Fibroblast of gingiva (primary cell): ENCODE data around the gene RGS9BP.
"Not testable (repeated sequence)": the region's sequence is repeated elsewhere in the genome, so short reads cannot be mapped to it uniquely, and the experiment has no call there.

Experiments used
- DNase-seq: peaks from one replicate; pipeline ENCODE4 v3.0.0-alpha.2; 2011; ENCODE audit warnings: low read depth

RGS9BP gene

DNA sequence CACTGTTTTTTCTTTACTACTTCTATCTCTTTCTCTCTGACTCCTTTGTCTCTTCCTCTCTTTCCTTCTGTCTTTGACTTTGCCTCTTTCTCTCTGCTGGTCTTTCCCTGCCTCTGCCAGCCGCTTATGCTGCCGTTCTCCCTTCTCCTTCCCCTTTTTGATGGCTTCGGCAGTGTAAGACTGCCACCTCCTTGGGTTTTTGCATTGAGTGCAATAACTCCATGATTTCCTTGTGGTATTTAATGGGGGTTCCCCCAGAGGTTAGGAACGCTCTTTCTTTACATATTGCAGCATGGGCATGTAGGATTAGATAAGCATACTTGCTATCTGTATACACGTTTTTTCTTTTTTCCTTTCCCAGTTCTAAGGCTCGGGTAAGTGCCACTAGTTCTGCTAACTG lies 19.9 kb downstream of the RGS9BP start:
- not testable (repeated sequence) for DNase-seq

DNA sequence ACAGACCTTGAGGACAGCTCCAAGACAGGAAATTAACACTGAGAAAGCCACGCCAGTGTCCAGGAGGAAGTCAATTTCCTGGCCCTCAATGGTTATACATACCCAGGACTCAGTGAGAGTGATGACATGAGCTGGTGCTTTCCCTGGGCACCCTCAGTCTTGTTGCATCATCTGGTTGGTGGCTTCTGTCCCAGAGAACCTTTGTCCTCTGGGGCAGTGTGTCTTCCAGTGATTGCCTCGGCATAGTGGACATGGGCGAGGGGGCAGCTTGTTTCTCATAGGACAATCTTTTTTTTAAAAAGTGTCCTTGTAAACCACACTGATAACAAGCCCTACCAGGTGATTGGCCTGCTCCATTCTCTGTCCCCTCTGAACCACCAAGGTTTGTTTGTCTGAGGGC lies 21.1 kb downstream of the RGS9BP start:
- DNase-seq, result not testable (repeated sequence)

DNA sequence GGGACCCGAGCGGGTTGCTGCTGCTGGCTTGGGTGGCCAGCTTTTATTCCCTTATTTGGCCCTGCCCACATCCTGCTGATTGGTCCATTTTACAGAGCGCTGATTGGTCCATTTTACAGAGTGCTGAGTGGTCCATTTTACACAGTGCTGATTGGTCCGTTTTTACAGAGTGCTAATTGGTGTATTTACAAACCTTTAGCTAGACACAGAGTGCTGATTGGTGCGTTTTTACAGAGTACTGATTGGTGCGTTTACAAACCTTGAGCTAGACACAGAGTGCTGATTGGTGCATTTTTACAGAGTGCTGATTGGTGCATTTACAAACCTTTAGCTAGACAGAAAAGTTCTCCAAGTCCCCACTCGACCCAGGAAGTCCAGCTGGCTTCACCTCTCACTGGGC lies 24.5 kb downstream of the RGS9BP start:
- not testable (repeated sequence) for DNase-seq

DNA sequence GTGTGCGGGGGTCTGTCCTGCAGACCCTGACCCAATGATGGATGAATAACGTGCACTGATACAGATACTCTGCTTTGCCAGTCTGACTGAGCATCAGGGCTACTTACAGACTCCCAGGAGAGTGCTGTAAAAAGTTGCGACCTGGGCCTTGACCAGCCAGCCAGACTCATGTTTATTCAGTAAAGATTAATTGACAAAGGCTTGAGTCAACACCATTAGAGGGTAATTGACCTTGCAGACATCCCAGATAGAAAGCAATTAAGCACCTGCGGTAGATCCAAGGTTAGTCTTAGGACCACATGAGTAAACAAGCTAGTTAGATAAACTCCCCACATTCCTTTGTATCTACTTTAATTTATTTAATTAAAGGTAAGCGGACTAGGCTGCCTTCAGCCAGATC lies 26.4 kb downstream of the RGS9BP start:
- DNase-seq, result no peak

DNA sequence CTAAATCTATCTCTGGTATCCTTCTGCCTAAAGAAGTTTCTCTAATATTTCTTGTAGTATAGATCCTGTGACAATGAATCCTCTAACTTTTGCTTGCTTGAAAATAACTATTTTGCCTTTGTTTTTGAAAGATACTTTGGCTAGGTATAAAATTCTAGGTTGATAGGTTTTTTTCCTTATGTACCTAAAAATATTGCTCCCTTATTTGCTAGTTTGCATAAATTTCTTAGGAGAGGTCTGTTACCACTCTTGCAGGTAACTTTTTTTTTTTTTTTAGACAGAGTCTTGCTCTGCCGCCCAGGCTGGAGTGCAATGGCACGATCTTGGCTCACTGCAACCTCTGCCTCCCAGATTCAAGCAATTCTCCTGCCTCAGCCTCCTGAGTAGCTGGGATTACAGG lies 28.4 kb downstream of the RGS9BP start:
- DNase-seq, result not testable (repeated sequence)

DNA sequence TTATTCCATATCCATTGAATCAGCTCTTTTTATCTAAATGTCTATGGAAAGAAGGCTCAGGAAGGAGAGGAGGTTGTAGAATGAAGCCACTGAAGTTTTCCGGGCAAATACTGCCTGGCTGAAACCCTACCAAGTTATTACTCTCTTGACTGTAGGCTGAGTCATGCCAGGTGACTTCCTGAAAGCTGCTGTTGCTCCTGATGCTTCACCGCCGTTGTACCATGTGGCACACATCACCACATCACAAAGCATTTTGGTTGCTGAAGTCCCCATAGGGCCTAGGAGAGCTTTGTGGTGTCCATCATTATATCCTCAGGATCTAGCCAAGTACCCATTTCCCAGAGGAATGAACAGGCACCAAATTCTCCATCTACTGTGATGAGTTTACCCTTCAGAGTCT lies 32.8 kb downstream of the RGS9BP start:
- no peak for DNase-seq

DNA sequence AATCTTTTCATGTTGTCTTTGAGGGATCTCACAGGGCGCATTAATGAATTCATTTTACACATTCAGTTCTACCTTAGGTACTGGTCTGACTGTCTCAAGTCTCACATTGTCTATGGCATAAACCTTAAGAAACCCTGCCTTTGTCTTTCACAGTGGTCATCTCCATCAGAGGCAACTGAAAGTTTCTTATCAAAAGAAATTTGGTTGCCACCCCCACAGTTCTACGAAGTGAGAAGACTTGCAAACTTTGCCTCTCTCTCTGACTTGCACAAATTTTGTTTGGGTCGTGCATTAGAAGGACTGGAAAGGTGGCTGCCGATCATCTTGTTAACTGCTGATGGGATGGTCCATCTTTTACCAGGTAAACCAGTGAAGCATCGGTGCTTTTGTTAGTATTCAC lies 33.4 kb downstream of the RGS9BP start:
- no peak for DNase-seq

DNA sequence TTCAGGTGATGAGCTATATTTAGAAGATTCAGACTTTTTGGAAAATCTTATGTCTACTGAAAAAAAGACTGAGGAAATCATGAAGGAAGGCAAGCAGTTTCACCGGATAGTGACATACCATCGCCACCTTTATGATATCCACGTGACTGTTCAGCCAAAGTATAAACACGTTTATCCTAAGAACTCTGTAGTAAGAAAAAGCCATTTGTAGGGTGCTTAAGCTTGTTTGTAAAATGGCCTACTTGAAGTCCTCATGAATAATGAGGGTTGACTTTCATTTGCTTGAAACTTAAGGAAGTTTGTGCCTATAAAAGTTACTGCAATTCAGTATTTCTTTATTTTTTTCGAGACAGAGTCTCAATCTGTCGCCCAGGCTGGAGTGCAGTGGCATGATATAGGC lies 36.1 kb downstream of the RGS9BP start:
- DNase-seq, result no peak

DNA sequence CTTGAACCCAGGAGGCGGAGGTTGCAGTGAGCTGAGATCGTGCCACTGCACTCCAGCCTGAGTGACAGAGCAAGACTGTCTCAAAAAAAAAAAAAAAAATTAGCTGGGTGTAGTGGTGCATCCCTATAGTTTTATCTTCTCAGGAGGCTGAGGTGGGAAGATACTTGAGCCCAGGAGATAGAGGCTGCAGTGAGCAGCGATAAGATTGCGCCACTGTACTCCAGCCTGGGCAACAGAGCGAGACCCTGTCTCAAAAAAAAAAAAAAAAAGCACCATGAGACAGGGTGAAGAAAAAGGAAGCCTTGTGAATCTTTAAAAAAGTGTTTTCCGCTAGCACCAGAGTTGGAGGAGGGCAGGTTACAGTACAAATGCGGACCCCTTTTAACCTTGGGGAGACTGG lies 40.6 kb downstream of the RGS9BP start:
- DNase-seq, result not testable (repeated sequence)

DNA sequence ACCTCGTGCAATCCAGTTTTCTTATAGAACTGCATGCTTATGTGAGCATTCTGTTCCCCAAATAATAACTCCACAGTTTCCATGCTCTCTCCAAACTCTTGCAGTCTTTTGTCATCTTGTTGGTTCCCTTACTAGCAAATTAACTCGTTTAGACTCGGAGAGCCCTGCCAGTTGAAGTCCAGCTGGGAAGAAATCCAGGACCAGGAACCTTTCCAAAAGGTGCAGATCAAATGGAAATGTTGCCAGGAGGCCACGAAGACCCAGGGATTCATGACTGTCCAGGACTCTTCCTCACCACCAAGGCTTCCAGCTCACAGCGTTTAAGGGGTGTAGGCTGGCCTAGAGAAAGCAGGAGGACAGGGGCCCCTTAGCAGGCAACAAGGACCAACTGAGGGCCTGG lies 41.8 kb downstream of the RGS9BP start:
- DNase-seq, result no peak

DNA sequence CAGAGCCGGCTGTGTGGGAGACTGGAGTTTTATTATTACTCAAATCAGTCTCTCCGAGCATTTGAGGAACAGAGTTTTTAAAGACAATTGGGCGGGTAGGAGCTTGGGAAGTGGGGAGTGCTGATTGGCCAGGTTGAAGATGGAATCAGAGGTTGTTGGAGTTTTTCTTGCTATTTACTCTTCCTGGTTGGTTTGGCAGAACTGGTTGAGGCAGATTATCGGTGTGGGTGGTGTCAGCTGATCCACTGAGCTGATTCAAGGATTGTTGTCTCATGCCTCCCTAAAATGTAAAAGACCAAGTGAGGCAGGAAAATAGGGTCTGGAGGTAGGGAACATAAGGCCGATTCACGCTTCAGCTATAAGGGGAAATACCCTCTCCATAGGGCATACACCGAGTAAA lies 42.6 kb downstream of the RGS9BP start:
- no peak for DNase-seq

DNA sequence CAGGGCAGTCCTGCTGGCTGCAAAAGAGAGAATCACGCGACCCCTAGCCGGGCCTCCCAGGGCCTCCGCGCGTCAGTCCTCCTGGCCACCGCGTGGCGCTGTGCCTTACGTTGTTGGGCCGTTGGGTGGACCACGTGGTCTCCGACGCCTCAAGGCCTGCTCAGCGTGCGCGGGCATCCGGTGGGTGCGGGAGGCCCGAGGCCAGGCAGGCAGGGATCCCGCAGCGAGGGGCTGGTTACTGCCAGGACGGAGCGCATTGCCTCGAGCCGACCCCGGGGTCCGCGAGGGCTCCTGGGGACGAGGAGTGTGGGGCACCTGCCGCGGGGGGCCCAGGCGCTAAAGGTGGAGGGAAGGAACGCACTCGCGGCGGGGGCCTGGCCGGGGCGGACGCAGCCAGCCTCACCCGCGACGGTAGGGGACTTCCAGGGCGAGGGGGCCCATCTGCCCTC lies 44.0 kb downstream of the RGS9BP start, which contains the start of gene TDRD12:
Gene TDRD12 (plus strand): TSS at position 157 of the 449 bp plus-strand sequence. CDS start 306 bp downstream, outside the sequence.
- DNase-seq, result no peak

DNA sequence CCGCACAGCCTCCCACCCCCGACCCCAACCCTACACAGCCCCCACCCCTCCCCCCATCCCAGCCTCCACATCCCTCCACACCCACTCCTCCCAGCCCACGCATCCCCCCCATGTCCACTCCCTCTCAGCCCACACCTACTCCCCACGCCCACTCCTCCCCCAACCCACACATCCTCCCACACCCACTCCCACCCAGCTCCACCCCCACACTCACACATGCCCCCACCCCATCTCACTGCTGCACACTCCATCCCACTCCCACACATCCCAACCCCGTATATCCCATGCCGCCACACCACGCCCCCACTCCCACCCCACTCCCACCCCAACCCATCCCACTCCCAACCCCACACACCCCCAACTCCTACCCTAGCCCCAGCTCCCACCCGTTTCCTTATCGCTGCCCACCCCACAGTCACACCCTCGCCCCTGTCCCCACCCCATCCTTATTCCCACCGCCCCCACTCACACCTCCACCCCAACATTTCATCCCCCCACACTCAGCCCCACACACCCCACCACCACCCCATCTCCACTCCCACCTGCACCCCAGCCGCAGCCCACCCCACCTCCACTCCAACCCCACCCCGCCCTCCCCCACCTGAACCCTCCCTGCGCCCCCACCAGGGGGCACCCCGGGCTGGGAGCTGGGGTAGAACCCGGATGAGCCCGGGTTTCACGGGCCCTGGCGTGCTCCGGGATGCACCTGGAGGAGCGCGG lies 44.7 kb downstream of the RGS9BP start:
- no peak for DNase-seq

DNA sequence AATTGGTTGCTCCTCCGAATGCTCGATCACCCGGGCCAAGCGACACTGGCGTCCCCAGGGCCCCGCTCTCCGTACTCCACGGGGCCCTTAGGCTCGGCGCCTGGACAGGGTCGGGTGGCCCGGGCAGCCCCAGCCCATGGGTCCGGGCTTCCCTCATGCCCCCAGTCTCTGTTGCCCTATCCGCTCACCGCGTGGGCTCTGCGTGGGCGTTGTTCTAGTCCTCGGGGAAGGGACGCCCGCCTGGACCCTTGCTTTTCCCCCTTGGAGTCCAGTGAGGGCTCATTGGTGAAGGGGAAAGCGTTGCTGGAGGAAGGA lies 45.2 kb downstream of the RGS9BP start:
- no peak for DNase-seq
